HepG2 (cell line): ENCODE results near the gene ZFAND2B. TPM values are rescaled to one million over a fixed set of nuclear protein-coding genes. Genes with fewer than 3 reads are reported as not detected.

Experiments
- ATM ChIP-seq: fragments of 450-650 bp; IDR thresholded peaks from 2 replicates; pipeline ENCODE4 v1.7.1; 2017; ENCODE audit warnings: mild to moderate bottlenecking, borderline replicate concordance
- ATRX ChIP-seq: sonication (generic); formaldehyde crosslinking; IDR thresholded peaks from 2 replicates; pipeline ENCODE4 v1.4.0; 2020; ENCODE audit warnings: missing genetic modification reagents, borderline replicate concordance
- BRCA1 ChIP-seq: sonication (generic); formaldehyde crosslinking; IDR thresholded peaks from 2 replicates; pipeline ENCODE4 v1.4.0; 2020; ENCODE audit warnings: missing genetic modification reagents
- FOXK1 ChIP-seq: sonication (generic); formaldehyde crosslinking; IDR thresholded peaks from 2 replicates; pipeline ENCODE4 v1.4.0; 2020; ENCODE audit warnings: low read depth, missing genetic modification reagents, borderline replicate concordance
- KLF16 ChIP-seq, 2 experiments: sonication (generic) in 1 of 2; formaldehyde crosslinking in 1 of 2; IDR thresholded peaks; 2 replicates each; pipeline versions ENCODE4 v1.6.1 to v1.8.0; 2016 to 2023; ENCODE audit warnings: missing genetic modification reagents in 2 of 2, missing compliant biosample characterization in 1 of 2
- MXD1 ChIP-seq: sonication (generic); formaldehyde crosslinking; IDR thresholded peaks from 2 replicates; pipeline ENCODE4 v1.4.0; 2020; ENCODE audit warnings: mild to moderate bottlenecking, missing genetic modification reagents
- NR2F2 ChIP-seq: IDR thresholded peaks from 2 replicates; pipeline ENCODE4 v1.6.1; 2012; ENCODE audit warnings: low read depth, inconsistent platforms, borderline replicate concordance
- PRDM15 ChIP-seq: sonication (generic); formaldehyde crosslinking; IDR thresholded peaks from 2 replicates; pipeline ENCODE4 v1.4.0; 2020; ENCODE audit warnings: missing genetic modification reagents
- RAD51 ChIP-seq: fragments of 450-650 bp; IDR thresholded peaks from 2 replicates; pipeline ENCODE4 v1.6.1; 2016; ENCODE audit warnings: borderline replicate concordance
- RFX1 ChIP-seq: fragments of 450-650 bp; IDR thresholded peaks from 2 replicates; pipeline ENCODE4 v1.6.1; 2017
- STAT5B ChIP-seq: sonication (generic); formaldehyde crosslinking; IDR thresholded peaks from 2 replicates; pipeline ENCODE4 v1.4.0; 2020; ENCODE audit warnings: missing genetic modification reagents
- STAT6 ChIP-seq: sonication (generic); formaldehyde crosslinking; IDR thresholded peaks from 2 replicates; pipeline ENCODE4 v1.4.0; 2020; ENCODE audit warnings: missing genetic modification reagents, mild to moderate bottlenecking, borderline replicate concordance
- TRIM22 ChIP-seq: fragments of 450-650 bp; IDR thresholded peaks from 2 replicates; pipeline ENCODE4 v1.6.1; 2017
- ZBTB39 ChIP-seq: sonication (generic); formaldehyde crosslinking; IDR thresholded peaks from 2 replicates; pipeline ENCODE4 v1.5.0; 2020; ENCODE audit warnings: missing genetic modification reagents
- ZFP36L2 ChIP-seq: sonication (generic); formaldehyde crosslinking; IDR thresholded peaks from 2 replicates; pipeline ENCODE4 v1.4.0; 2020; ENCODE audit warnings: missing genetic modification reagents
- ZNF207 ChIP-seq: fragments of 450-650 bp; IDR thresholded peaks from 2 replicates; pipeline ENCODE4 v1.6.1; 2016; ENCODE audit warnings: antibody characterized with exemption, borderline replicate concordance
- ZNF232 ChIP-seq: sonication (generic); formaldehyde crosslinking; IDR thresholded peaks from 2 replicates; pipeline ENCODE4 v1.4.0; 2020; ENCODE audit warnings: missing genetic modification reagents, borderline replicate concordance
- ZNF75D ChIP-seq: sonication (generic); formaldehyde crosslinking; IDR thresholded peaks from 2 replicates; pipeline ENCODE4 v1.8.1; 2023; ENCODE audit warnings: missing genetic modification reagents, mild to moderate bottlenecking, borderline replicate concordance
- ZNF878 ChIP-seq: sonication (generic); formaldehyde crosslinking; IDR thresholded peaks from 2 replicates; pipeline ENCODE4 v1.8.1; 2023; ENCODE audit warnings: mild to moderate bottlenecking, missing genetic modification reagents, moderate library complexity
- polyA plus RNA-seq, 8 experiments: library from polyadenylated mRNA; depleted of rRNA in 3 of 8; stranded (reverse) in 7 of 8; unstranded in 1 of 8; fragments of >200 nt; fragmentation: Illumina TruSeq in 4 of 8; extraction: Trizol in 4 of 8; gene quantifications; 2 replicates each; pipeline versions ENCODE4 v1.2.1 to v1.2.3, GENCODE V29; 2011 to 2016; ENCODE audit warnings: low read depth in 4 of 8, missing spikeins in 1 of 8, mixed read lengths in 1 of 8; ENCODE audit not compliant: insufficient read depth in 1 of 8
- total RNA-seq, 5 experiments: library from RNA; depleted of rRNA; stranded (reverse); fragments of >200 nt; fragmentation: Illumina TruSeq; extraction: Trizol; gene quantifications; 2 replicates each; pipeline ENCODE4 v1.2.3, GENCODE V29; 2016; ENCODE audit warnings: low read depth in 1 of 5

ZFAND2B gene
- total and polyA plus RNA-seq, 2 of the 13 experiments (the other 11 are each of a cell fraction or from before 2014, with no cell fraction given), result 53.3 to 115 TPM

GRCh38 chr2:219160186-219161017 is 46.2 kb upstream of the ZFAND2B start, which contains the start of gene NHEJ1 (continued):
- no peak for TF ChIP-seq RFX1
- TF ChIP-seq ZFP36L2 (CRISPR knock-in tag), result no peak
- TF ChIP-seq ZNF878 (CRISPR knock-in tag), result no peak
- TF ChIP-seq ZNF207, result no peak
- peak; percentile 91 for TF ChIP-seq MXD1 (CRISPR knock-in tag)
- TF ChIP-seq STAT5B (CRISPR knock-in tag), result no peak; the same call in 1 of the 2 replicates
- peak; percentile 86; the same call in 1 of the 2 replicates for TF ChIP-seq ZBTB39 (CRISPR knock-in tag)
- TF ChIP-seq PRDM15 (CRISPR knock-in tag), result 0 out of 2 replicates have a peak, but pooled peaks have one; percentile 27
- peak; percentile 34; the same call in 1 of the 2 replicates for TF ChIP-seq FOXK1 (CRISPR knock-in tag)
- peak; percentile 3; the same call in 1 of the 2 replicates for TF ChIP-seq NR2F2
- TF ChIP-seq ZNF75D (CRISPR knock-in tag), result no peak
- no peak for TF ChIP-seq ATRX (CRISPR knock-in tag)
- TF ChIP-seq ATM, result no peak
- TF ChIP-seq ZNF232 (CRISPR knock-in tag), result peak; percentile 90; the same call in 1 of the 2 replicates
- peak in 1 of 2 experiments; percentile 94; a peak in 2 of 4 replicates for TF ChIP-seq KLF16 (CRISPR knock-in tag; IDR thresholded peaks at IDR 0.05)
- TF ChIP-seq RAD51, result no peak
- no peak for TF ChIP-seq TRIM22
- peak; percentile 89 for TF ChIP-seq BRCA1 (CRISPR knock-in tag)
- TF ChIP-seq STAT6 (CRISPR knock-in tag), result no peak; the same call in 1 of the 2 replicates
